Measurements from ENCODE around the gene SPAG16.

Gene SPAG16

GRCh38 chr2:214203744-214204289 is 919.6 kb downstream of the SPAG16 start:
- no peak for DNase-seq

- DNase-seq: no peak
Measured at GRCh38 chr2:214215107-214215506, 930.8 kb downstream of the SPAG16 start.

- DNase-seq: no peak
Measured at GRCh38 chr2:214217136-214217535, 932.9 kb downstream of the SPAG16 start.

GRCh38 chr2:214217599-214217998 is 933.3 kb downstream of the SPAG16 start:
- no peak for DNase-seq

- DNase-seq: no peak
Measured at GRCh38 chr2:214220251-214220650, 936.0 kb downstream of the SPAG16 start.

- DNase-seq: no peak
Measured at GRCh38 chr2:214226061-214226460, 941.8 kb downstream of the SPAG16 start.

- no peak for DNase-seq
Measured at GRCh38 chr2:214232271-214232670, 948.0 kb downstream of the SPAG16 start.

- DNase-seq: no peak
Measured at GRCh38 chr2:214233164-214233563, 948.9 kb downstream of the SPAG16 start.

GRCh38 chr2:214242797-214243196 is 958.5 kb downstream of the SPAG16 start:
- DNase-seq: no peak

GRCh38 chr2:214244847-214245246 is 960.6 kb downstream of the SPAG16 start:
- DNase-seq: no peak

- no peak for DNase-seq
Measured at GRCh38 chr2:214246417-214246816, 962.2 kb downstream of the SPAG16 start.

- DNase-seq: no peak
Measured at GRCh38 chr2:214247531-214247930, 963.3 kb downstream of the SPAG16 start.

- DNase-seq: no peak
Measured at GRCh38 chr2:214255046-214255445, 970.8 kb downstream of the SPAG16 start.

- no peak for DNase-seq
Measured at GRCh38 chr2:214261683-214262082, 977.4 kb downstream of the SPAG16 start.

GRCh38 chr2:214264171-214264570 is 979.9 kb downstream of the SPAG16 start:
- no peak for DNase-seq

GRCh38 chr2:214265991-214266489 is 981.8 kb downstream of the SPAG16 start:
- DNase-seq: no peak

- no peak for DNase-seq
Measured at GRCh38 chr2:214277880-214278279, 993.6 kb downstream of the SPAG16 start.

- DNase-seq: no peak
Measured at GRCh38 chr2:214286011-214286410, 1001.7 kb downstream of the SPAG16 start.

GRCh38 chr2:214293593-214293992 is 1009.3 kb downstream of the SPAG16 start:
- no peak for DNase-seq

- no peak for DNase-seq
Measured at GRCh38 chr2:214294426-214294825, 1010.2 kb downstream of the SPAG16 start.

GRCh38 chr2:214297423-214297822 is 1013.2 kb downstream of the SPAG16 start:
- DNase-seq: no peak

- peak; percentile 8 for DNase-seq
Measured at GRCh38 chr2:214310319-214310718, 1026.1 kb downstream of the SPAG16 start.

GRCh38 chr2:214311031-214311533 is 1026.8 kb downstream of the SPAG16 start:
- peak; percentile 9 for DNase-seq

GRCh38 chr2:214311931-214312749 is 1027.9 kb downstream of the SPAG16 start:
- no peak for DNase-seq
